Prostate gland (tissue), 2 donors: ENCODE data around the gene DPP9.
"Not testable (repeated sequence)": the region's sequence is repeated elsewhere in the genome, so short reads cannot be mapped to it uniquely, and the experiment has no call there.

Experiments
- POLR2A ChIP-seq: fragments of 450-650 bp; IDR thresholded peaks from one replicate; pipeline ENCODE4 v1.6.1; 2016; ENCODE audit warnings: antibody characterized with exemption, mild to moderate bottlenecking
- TF ChIP-seq, protein P1 (sequence below), 4 experiments: fragments of 200-600 bp in 2 of 4; fragments of 450-650 bp in 2 of 4; sonication (generic) in 2 of 4; IDR thresholded peaks; 1 replicate in 3 of 4; 2 replicates in 1 of 4; pipeline ENCODE4 v1.5.1; 2016 to 2019; ENCODE audit warnings: antibody characterized with exemption in 4 of 4, mild to moderate bottlenecking in 2 of 4, moderate library complexity in 2 of 4

DNA sequence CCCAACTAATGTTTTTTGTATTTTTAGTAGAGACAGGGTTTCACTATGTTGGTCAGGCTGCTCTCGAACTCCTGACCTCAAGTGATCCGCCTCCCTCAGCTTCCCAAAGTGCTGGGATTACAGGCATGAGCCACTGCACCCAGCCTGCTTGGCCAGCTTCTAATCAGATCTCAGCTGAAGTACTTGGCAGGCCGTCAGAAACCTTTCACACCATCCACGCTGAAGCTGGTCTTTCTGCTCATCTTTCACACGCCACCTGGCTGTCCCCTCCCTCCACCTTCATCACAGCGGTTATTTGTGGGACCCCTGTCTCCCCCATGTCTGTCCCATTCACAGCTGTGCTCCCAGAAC lies 8.5 kb downstream of the DPP9 start:
- TF ChIP-seq, protein P1, sequence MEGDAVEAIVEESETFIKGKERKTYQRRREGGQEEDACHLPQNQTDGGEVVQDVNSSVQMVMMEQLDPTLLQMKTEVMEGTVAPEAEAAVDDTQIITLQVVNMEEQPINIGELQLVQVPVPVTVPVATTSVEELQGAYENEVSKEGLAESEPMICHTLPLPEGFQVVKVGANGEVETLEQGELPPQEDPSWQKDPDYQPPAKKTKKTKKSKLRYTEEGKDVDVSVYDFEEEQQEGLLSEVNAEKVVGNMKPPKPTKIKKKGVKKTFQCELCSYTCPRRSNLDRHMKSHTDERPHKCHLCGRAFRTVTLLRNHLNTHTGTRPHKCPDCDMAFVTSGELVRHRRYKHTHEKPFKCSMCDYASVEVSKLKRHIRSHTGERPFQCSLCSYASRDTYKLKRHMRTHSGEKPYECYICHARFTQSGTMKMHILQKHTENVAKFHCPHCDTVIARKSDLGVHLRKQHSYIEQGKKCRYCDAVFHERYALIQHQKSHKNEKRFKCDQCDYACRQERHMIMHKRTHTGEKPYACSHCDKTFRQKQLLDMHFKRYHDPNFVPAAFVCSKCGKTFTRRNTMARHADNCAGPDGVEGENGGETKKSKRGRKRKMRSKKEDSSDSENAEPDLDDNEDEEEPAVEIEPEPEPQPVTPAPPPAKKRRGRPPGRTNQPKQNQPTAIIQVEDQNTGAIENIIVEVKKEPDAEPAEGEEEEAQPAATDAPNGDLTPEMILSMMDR (IDR thresholded peaks at IDR 0.05) = not testable (repeated sequence)
- TF ChIP-seq POLR2A = not testable (repeated sequence)
